NCI-H2171 treated with DMSO at 0.1 percent for 48 hours (cell line): ENCODE measurements around the gene CPOX.

ENCODE experiments used
- DNase-seq: peaks from one replicate; lab custom pipeline; 2025; lab: John Stamatoyannopoulos, UW

Gene CPOX

DNA sequence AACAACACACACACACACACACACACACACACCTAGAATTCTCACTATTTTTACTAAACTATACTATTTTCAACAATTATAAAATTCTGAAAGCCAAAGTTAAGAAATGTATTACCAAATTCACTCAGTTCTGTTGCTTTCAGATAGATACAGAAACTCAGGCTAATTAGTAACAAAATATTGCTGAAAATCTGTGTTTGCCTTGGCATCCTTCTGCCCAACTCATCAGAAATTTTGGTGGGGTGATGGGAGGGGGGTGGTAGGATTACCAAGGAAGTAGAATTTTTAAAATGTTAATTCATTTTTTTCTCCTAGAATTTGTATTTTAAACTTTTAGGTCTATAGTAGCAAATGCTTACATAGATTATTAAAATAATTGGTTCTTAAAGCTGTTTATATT, 2.7 kb upstream of the CPOX start:
- DNase-seq: no peak

DNA sequence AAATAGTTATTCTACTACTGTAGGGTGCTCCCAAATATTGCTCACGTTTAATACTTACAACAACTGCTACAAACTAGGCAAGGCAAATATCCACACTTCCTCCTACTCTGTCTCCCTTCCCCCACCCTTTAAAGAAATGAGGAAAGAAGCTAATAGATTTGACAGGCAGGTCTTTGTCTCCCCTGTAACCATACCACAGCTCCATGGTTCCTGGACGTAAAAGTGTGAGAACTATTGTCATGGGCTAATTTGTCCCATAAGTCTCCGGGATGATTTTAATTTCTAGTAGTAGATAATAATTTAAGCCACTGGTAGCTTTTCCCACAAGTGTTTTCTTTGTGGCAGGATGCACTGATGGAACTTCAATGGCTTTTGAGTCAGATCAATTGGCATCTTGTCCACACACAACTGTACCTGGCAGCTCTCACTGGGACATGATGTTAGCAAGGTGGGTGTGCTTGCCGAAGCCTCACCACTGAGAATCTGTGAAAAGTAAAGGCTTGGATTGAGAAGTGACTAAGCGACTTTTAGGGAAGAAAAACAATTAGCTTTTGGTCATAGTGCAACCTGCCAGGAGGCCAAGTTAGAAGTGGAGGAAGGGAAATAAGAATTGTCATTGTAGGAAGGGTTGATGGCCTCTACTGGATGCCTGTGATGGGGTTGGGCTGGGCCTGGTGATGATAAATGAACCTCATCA, 1.4 kb upstream of the CPOX start:
- DNase-seq: no peak

DNA sequence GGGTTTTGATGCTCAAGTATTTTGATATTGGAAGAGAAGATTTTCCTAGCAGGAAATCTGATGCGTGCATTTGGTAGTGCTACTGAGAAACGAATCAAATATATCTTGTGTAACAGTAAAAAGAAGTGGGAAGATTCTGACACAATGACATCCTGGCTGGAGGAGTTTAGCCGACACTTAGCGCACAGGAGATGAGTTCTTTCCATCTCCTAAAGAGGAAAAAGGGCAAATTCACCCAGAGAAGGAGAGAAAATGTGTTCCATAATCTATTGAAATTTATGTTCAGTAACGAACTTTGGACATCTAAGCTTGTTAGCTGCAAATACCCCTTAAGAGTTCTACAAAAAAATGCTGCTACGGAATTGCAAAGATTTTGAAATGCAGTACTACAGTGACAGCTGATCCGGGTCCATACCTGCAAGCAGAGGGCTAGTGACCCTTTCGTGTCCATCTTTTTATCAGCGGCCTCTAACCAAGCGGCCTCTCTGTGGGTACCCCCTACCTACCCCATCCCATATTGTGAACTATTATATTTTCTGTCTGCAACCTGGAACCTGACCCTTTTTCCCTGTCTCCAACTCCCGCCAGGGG, 971 bp downstream of the CPOX start:
- DNase-seq: no peak

DNA sequence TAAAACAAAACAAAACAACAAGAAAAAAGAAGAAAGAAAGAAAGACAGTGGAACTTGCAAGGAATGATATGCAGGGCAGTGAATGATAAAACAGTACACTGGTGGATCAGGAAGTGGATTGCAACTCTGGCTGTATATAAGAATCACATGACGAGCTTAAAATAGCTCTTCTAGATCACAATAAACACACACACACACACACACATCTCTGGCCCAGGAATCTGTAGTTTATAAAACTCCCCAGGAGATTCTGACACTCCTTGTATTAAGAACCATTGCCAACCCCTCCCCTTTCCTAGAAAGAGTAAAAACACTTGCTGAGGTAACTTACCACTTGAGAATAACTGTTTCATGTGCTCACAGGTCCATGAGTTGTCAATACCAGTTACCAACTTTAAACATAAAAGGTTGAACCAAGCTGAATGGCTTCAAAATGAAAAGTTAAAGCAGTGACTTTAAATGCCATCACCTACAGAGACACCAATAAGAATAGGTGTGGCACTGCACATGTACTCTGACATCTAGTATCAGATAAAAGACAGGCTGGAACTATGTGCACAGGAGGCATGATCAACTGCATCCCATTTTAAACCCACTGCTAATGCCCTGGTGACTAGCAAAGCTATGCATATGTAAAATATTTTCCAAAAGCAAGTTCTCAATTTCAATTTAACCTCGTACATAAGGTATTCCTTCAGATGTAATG, 3.9 kb downstream of the CPOX start:
- no peak for DNase-seq

DNA sequence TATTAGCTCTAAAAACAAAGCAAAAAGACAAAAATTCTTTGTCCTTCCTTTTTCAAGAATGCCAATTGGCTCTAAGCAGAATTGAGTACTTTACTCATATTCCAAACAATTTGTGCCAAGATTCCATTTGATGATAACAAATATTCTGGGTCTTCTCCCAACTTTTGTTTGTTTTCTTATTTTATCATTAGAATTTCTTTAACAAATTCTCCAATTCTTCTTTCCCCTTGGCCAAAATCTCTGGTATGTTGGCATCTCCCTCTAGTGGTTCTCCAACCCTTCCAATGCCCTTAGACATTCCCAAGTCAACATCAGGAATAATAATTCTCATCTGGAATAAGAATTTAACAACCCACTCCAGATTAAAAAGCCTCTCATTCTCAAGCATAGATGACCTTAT, 5.3 kb downstream of the CPOX start:
- DNase-seq: no peak

DNA sequence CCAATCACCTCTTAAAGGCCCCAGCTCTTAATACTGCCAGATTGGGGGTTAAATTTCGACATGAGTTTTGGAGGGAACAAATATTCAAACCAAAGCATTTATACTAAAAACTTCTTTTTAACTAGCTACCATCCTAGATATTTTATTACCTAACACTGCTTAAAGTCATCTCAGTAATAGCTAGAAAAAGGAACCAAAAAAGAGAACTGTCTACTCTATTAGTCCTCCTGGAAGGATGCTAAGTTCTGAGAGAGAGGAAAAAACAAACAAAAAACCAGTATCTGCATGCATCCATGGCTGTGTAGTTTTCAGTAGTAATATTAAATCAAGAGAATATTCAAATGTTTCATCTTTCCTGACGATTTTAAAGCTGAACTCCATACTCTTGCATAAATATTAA, 5.8 kb downstream of the CPOX start:
- no peak for DNase-seq

DNA sequence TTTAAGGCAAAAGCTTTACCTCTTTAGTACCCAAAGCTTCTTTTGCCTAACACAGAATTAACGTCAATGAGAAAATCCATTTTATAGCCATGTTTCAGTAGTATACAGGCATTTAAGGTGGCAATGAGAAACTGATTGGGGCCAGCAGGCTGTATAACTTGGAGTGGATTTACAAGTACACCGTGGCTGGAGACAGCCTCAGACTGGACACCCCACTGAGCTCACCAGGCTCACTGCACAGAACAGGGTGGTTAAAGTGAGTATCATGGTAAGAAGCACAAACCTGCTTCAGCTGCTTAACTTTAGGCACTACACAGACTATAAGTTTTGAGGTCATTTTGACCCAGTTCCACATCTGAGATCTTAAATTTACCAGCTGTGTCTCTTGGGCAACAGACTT, 8.9 kb downstream of the CPOX start:
- no peak for DNase-seq

DNA sequence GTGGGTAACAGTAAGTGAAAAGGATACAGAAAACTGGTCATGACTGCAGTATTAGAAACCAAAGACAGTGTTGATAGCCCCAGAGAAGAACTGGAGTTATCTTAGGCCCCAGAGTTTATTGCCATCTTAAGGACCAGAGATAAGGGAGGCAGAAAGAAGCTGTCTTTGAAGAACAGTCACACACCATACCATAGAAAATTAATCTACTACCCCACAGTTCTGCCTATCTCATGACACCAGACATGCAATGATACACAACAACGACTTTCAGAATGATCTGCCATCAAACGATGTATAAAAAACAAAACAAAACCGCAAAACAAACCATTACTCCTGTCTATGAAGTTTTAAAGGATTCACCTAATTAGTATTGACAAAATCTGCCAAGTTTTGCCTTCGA, 9.6 kb downstream of the CPOX start:
- DNase-seq: no peak

DNA sequence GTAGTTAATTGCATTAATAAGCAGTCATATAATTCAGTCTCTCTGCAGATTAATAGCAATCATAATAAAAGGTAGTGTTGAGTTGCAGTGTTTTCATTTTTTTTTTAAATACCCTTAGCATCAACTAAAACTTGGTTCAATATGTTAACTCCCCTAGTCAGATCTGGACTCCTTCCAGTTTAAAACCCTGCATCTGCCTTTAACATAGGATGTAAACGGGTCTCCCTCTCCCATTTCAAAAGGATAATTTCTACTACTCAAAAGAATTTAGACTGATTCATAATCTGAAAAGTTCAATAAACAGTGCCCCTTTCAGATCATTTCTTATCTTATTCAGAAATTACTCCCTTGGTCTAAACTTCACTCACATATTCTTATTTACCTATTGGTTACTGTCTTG, 11.4 kb downstream of the CPOX start:
- no peak for DNase-seq

DNA sequence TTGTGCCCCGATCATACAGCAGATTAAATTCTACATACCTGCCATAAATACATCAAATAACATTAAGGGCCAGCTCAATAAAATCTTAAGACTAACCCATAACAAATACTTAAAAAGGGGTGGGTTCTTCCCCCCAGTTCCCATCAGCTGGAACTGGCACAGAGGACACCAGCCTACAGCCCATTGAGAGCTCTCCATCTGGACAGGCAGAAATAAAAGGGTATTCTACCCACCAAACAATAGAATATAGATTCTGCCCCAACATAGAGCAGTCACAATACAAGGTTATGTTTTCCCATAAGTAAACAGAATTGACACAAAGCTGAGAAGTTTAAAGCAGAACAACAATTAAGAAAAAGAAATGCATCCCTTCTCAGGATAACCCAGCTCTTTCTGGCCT, 11.9 kb downstream of the CPOX start:
- no peak for DNase-seq

DNA sequence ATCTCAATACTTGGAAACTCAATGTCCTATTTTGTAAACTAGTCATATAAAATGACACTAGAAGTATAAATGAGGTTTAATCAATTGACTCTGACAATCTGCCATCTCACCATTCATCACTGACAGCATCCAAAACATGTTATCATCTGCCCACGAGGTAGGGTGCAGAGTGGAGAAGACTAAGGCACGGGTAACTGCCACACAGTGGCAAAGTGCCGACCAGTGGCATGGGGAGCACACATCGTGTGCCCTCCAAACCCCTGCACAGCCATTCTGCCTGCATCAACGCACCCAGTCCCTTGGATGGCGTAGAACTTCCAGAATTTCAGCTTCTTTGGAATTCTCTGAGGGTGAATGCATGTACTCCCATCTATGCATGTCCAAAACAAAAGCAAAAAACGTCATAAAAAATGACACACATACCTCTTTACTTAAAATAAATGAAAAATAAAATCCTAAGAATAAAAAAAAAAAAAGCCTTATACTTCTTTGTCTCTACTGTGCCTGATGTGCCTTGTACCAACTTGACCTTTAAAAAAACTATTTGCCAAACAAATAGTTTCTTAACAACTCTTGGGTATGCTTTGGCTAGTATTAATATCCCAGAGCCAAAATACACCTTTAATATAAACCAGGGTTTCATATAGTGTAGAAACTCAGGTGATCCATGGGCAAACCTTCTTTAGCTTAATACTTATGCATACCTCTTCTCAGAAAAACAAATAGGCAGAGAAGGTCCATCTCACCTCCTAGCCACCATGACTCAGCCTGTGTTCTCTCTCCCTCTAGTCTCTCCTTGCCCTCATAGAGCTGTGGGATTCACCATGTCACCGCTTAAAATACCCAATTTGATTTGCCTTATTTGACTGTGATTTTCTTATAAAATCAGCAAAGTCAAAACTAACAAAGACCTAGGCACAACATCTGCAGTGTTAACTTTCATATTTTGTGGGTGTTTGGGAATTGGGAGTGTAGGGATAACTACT, 12.7 kb downstream of the CPOX start:
- no peak for DNase-seq

DNA sequence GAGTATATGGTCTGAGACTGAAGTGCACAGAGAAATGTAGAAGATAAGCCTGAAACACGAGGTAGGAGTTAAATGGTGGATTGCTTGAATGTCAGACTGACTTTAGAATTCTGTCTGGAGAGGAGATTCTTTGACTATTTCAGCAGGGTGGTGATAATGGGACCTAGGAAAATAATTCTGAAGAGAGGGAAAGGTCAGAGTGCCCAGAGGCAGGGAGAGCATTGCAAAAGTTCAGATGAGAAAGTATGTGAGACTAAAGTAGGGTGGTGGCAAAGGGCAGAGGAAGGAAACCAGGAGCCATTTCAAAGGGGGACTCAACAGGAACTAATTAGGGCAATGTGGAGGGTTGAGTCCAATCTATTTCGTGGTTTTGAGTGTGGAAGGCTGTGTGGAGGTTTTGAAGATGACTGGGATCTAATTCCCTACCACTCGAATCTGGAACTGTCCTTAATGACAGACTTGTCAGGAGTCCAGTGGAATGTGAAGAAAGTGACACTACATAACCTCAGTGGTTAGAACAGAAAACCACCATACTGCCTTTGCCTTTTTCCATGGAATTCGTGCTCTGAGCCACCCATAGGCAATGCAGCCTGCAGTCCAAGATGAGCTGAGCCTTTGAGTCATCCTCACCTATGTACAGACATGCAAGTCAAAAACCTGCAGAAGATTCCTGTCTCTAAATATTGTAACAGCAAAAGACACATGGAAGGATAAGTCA, 16.1 kb downstream of the CPOX start:
- DNase-seq: no peak

DNA sequence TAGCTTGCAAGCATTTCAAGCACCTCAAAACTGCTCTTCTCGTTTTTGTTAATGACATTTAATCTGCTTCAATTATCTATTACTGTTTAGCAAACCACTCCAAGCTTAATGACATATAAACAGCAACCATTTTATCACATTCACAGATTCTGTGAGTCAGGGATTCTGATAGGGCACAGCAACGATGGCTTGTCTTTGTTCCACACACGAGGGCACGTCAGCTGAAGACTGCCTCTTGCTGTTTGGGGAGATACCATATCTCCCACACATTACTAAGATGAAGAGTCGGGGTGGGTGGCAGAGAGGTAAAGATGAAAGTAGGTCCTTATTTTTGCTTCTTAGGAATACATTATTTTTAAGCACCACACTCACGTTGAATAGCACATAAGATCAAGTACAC, 19.3 kb downstream of the CPOX start:
- no peak for DNase-seq

DNA sequence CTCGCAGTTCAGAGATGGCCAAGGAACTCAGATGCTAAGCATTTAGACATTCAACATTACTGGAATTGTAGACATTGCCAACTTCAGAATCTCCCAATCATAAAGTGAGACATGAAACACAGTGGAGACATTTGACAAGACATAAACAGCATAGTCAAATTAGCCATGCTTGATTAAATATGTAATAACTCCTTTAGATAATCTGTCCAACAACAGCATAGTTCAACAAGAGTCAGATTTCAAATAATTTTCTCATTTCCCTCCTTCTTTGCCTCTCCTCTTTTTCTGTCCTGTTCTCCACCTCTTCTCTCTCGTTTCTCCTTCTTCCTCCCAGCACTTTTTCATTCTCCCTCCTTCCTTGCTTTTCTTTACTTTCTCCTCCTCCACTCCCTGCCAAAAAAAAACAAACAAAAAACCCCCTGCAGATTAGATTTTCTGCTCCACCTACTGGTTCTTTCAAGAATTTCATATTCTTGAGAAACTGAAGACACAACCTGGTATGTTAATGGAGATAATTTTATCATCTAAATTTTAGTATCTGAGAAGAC, 20.2 kb downstream of the CPOX start:
- peak; percentile 30 for DNase-seq

DNA sequence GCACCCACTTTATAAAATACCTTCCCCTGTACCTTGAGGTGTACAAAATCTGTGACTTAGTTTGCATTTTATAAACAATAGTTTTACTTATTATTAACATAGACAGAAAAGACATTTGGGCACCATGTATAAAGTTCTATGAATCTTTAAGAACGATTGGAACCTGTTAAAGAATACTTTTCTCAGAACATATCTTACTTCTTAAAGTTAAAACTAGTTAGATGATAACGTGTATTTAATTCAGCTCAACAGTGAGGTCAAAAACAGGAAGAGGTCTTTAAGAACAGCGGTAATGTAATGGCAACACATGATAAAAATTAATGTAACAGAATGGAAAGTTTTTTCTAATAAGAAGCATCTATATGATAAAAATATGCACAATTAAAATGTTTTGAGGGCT, 25.0 kb downstream of the CPOX start:
- no peak for DNase-seq

DNA sequence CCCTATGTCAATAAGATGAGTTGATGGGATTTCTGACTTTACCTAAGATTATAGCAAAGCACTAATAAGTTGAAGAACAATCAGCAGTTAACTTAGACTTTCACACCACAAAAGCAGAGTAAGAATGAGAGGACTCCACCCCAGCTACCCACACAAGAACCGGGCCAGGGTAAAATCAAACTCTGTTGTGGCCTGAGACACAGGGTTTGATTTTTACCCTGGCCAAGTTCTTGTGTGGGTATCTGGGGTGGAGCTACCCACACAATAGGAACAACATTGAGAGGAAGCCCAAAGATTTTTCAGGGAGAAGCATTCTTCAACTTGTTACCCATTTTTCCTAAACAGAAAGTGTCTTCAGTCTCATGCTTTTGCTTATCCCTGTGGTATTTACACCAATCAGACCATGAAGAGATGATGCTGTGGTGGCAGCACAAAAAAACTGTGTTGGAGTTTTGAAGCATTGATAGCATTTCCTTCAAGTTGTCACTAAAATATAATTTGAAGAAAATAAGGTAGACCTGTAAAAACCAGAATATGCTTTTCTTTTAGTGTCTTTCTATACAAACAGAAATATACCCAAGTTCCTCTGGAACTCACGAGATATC, 25.6 kb downstream of the CPOX start:
- no peak for DNase-seq

DNA sequence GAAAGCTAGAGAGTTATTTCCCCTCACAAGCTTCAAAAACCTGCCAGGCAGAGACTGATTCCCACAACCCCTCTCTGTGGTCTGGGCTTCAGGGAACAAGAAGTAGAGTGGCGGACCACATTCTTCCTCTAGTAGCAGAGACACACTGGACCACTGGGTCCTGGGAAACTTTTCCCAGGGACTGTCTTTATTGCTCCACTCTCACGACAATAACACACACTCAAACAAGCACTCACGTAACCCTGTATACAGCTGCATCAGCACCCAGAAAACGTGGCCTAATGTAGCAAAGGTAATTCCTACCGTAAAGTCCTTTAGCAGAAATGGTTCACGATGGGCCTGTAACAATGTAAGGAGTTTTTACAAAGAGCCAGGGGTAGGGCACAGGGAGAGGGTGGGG, 27.6 kb downstream of the CPOX start:
- DNase-seq: no peak

DNA sequence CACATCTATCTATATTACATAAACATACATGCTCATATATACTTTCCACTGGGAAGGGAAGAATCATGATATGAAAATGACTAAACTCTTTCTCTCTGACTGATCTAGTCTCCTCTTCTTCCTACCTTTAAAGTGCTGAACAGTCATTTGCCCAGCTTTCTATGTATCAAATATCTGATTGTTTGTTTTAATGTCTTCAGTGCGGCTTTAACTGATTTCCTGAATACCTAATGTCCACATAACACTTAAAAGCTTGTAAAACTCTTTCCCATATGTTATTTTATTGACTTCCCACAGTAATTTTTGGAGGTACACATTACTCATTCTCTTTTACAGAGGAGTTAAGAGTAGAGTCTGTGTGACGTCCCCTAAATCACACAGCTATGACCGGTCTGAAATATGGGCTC, 28.2 kb downstream of the CPOX start:
- DNase-seq: no peak

DNA sequence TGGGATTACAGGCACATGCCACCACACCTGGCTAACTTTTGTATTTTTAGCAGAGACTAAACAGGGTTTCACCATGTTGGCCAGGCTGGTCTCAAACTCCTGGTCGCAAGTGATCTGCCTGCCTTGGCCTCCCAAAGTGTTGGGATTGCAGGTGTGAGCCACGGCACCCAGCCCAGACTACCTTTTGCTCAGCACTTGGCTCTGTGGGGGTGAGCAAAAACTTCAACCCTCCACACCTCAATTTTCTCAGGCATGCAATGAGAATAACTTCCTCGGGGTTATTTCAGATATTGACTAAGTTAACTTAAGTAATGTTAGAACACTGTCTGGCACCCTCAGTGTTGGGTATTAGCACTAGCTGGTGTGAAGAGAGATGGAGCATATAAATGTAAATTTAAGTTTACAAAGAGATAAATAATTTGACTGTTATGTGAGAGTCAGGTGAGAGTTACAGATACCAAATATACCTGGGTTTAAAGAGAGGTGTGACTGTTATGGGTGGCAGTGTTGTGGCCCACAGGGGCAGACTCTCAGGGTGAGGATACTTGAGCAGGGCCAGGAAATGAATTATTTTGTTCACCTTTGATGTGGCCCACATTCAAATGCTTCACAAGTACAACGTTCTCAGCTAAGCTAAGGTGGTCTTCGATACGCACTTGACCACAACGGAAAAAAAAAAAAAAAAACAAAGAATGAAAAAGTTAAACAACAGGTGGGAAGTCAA, 29.0 kb downstream of the CPOX start:
- no peak for DNase-seq

DNA sequence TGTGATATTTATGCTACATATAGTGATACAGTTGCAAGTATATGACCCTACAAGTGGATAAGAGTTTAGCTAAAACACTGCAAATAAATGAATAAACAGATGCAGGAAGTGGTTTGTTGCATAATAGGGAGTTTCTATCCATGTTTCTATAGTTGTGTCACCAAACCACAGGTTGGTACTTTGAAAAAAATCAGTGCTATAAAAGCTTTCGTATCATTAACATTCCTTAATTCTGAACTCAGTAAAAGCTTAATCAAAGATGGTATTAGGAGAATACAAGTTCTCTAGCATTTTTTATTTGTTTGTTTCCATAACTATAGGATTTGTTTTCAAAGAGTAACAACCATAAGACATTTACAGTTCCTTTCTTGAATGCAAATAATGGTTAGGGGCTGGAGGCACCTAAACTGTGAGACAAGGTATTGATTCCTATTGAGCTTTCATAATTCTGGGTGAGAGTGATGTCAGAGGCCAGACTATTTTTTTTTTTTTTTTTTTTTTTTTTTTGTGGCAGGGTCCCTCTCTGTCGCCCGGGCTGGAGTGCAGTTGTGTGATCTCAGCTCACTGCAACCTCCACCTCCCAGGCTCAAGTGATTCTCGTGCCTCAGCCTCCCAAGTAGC, 29.6 kb downstream of the CPOX start:
- no peak for DNase-seq
